ENCODE measurements around the gene TCTA. TPM values are rescaled to one million over a fixed set of nuclear protein-coding genes. Genes with fewer than 3 reads are reported as not detected.

TCTA gene
- polyA plus RNA-seq, 1 donor (not counting 4 experiments of a cell fraction or from before 2014, with no cell fraction given), result 16.5 TPM

DNA sequence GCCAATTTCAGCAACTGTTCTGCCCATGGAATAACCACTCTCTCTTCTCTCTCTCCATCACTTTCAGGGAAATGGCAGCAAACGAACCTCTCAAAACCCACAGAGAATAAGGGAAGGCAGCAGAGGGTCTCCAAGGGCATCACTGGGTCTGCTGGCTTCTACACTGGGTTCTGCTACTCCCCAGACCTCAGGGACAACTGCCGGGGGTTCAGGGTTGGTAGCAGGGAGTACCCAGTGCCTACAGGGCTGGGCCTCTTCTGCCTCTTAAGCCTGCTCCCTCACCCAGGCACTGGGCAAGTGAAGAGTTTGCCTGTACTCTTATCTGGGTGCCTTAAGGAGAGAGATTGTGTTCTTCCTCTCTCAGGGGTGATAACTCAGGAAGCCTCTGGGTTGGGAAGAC is 2.5 kb downstream of the TCTA start:
- peaks cover 8% of the 10 kb centered on the region for H4K20me1 ChIP-seq (ENCODE audit: control insufficient read depth, extremely low read depth, insufficient read depth, low read length)
- H2AFZ ChIP-seq (ENCODE audit: control insufficient read depth, low read length), result no peak overlapping the region
- dilution Hi-C loops (cut with MboI; ENCODE audit: extremely low pct_ligation_motif_present, low sequenced_read_pairs), result no loop called here
- H3K4me3 ChIP-seq (ENCODE audit: control insufficient read depth in 2 of 3, extremely low read depth in 1 of 3, insufficient read depth in 2 of 3, low read depth in 1 of 3, low read length in 3 of 3), result no peak overlapping the region
- FAIRE-seq, result no peak
- DNase-seq (ENCODE audit: low read depth, low spot score), result no peak
- H3K36me3 ChIP-seq (ENCODE audit: control insufficient read depth in 2 of 2, extremely low read depth in 1 of 2, insufficient read depth in 2 of 2, low read length in 2 of 2), result peaks cover 18% of the 10 kb centered on the region in 2 experiments
- no peak overlapping the region for H3K27ac ChIP-seq (ENCODE audit: control insufficient read depth, insufficient read depth, low read length)
- no peaks in the 10 kb centered on the region for H3K9me3 ChIP-seq (ENCODE audit: control insufficient read depth, low read depth, low read length)
- H3K4me1 ChIP-seq (ENCODE audit: control insufficient read depth, extremely low read depth, insufficient read depth, low read length), result peaks cover 24% of the 10 kb centered on the region
- TF ChIP-seq EZH2 (IDR thresholded peaks at IDR 0.05; ENCODE audit: low read length), result no peak
- TF ChIP-seq, protein P1, sequence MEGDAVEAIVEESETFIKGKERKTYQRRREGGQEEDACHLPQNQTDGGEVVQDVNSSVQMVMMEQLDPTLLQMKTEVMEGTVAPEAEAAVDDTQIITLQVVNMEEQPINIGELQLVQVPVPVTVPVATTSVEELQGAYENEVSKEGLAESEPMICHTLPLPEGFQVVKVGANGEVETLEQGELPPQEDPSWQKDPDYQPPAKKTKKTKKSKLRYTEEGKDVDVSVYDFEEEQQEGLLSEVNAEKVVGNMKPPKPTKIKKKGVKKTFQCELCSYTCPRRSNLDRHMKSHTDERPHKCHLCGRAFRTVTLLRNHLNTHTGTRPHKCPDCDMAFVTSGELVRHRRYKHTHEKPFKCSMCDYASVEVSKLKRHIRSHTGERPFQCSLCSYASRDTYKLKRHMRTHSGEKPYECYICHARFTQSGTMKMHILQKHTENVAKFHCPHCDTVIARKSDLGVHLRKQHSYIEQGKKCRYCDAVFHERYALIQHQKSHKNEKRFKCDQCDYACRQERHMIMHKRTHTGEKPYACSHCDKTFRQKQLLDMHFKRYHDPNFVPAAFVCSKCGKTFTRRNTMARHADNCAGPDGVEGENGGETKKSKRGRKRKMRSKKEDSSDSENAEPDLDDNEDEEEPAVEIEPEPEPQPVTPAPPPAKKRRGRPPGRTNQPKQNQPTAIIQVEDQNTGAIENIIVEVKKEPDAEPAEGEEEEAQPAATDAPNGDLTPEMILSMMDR (optimal IDR thresholded peaks at IDR 0.05 in 1 of 3, IDR thresholded peaks at IDR 0.05 in 1 of 3, conservative IDR thresholded peaks at IDR 0.05 in 1 of 3; ENCODE audit: extremely low read depth in 1 of 3, insufficient read depth in 2 of 3, low read length in 3 of 3), result no peak
- no peak overlapping the region for H3K9ac ChIP-seq (ENCODE audit: control insufficient read depth, extremely low read depth, insufficient read depth, low read length)
- H3K4me2 ChIP-seq (ENCODE audit: control insufficient read depth, extremely low read depth, insufficient read depth, low read depth, low read length), result no peak overlapping the region
- H3K27me3 ChIP-seq (ENCODE audit: control insufficient read depth, extremely low read depth, insufficient read depth, low read length), result no peaks in the 10 kb centered on the region
- H3K79me2 ChIP-seq (ENCODE audit: control insufficient read depth, insufficient read depth, low read length), result peaks cover 35% of the 10 kb centered on the region
- peaks cover 2% of the 10 kb centered on the region for H3K9me1 ChIP-seq (ENCODE audit: control insufficient read depth, extremely low read depth, insufficient read depth, low read length)

DNA sequence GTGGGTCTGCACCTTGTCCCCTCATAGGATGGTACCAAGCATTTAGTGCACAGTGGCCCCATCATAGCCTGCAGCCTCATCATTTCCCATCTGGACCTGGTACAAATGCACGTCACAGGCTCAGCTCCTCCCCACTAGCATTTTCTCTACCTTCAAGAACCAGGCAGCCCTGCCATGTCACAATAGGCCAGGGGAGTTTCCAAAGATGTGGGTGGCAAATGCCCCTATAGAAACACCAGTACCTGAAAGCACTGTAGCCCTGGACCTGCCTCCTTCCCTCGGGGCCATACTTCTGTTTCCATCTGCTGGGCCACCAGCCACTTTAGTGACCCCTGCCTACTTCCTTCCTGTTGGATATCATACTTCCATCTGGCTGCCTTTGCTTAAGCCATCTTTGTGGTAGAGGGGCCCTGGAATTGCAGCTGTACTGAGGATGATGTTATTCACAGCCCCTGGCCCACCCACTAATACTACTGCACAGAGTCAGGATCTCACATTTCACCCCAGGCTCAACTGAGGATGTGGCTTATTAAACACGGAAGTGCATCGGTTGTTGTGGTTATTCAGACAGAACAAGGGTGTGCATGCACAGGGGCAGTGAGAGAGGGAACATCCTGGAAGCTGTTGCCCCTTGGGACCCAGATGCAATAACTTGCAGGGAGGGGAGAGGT is 3.8 kb downstream of the TCTA start:
- DNase-seq (ENCODE audit: low read depth, low spot score) (no peak), FAIRE-seq (no peak)
- Histone ChIP-seq H3K4me3 (ENCODE audit: control insufficient read depth in 2 of 3, extremely low read depth in 1 of 3, insufficient read depth in 2 of 3, low read depth in 1 of 3, low read length in 3 of 3) (no peak overlapping the region), H3K27me3 (ENCODE audit: control insufficient read depth, extremely low read depth, insufficient read depth, low read length) (no peaks in the 10 kb centered on the region), H3K79me2 (ENCODE audit: control insufficient read depth, insufficient read depth, low read length) (peaks cover 21% of the 10 kb centered on the region), H3K9me3 (ENCODE audit: control insufficient read depth, low read depth, low read length) (no peaks in the 10 kb centered on the region), H3K36me3 (ENCODE audit: control insufficient read depth in 2 of 2, extremely low read depth in 1 of 2, insufficient read depth in 2 of 2, low read length in 2 of 2) (peaks cover 18 to 26% of the 10 kb centered on the region in 2 experiments), H3K4me2 (ENCODE audit: control insufficient read depth, extremely low read depth, insufficient read depth, low read depth, low read length) (no peak overlapping the region), H3K27ac (ENCODE audit: control insufficient read depth, insufficient read depth, low read length) (no peak overlapping the region), H2AFZ (ENCODE audit: control insufficient read depth, low read length) (no peak overlapping the region), H3K4me1 (ENCODE audit: control insufficient read depth, extremely low read depth, insufficient read depth, low read length) (peaks cover 24% of the 10 kb centered on the region), H3K9me1 (ENCODE audit: control insufficient read depth, extremely low read depth, insufficient read depth, low read length) (peaks cover 2% of the 10 kb centered on the region), H4K20me1 (ENCODE audit: control insufficient read depth, extremely low read depth, insufficient read depth, low read length) (no peaks in the 10 kb centered on the region), H3K9ac (ENCODE audit: control insufficient read depth, extremely low read depth, insufficient read depth, low read length) (no peak overlapping the region)
- no peak for TF ChIP-seq EZH2 (IDR thresholded peaks at IDR 0.05; ENCODE audit: low read length)
- TF ChIP-seq, protein P1 (optimal IDR thresholded peaks at IDR 0.05 in 1 of 3, IDR thresholded peaks at IDR 0.05 in 1 of 3, conservative IDR thresholded peaks at IDR 0.05 in 1 of 3; ENCODE audit: extremely low read depth in 1 of 3, insufficient read depth in 2 of 3, low read length in 3 of 3), result no peak
- dilution Hi-C loops (cut with MboI; ENCODE audit: extremely low pct_ligation_motif_present, low sequenced_read_pairs), result no loop called here

Measured in keratinocyte (primary cell).